HAP-1 (cell line): ENCODE data around the gene UMOD.
"Not testable (repeated sequence)": the region's sequence is repeated elsewhere in the genome, so short reads cannot be mapped to it uniquely, and the experiment has no call there.

ENCODE experiments used
- DNase-seq, 2 experiments: peaks; one replicate each; pipeline ENCODE4 v3.0.0-alpha.2; 2016 to 2020; ENCODE audit warnings: low spot score in 2 of 2
- H3K27me3 ChIP-seq: fragments of 250-450 bp; sonication (Bioruptor Pico); 2 replicates; pipeline ENCODE4 v1.5.1; 2020; ENCODE audit warnings: low read depth, mild to moderate bottlenecking, moderate library complexity
- H3K36me3 ChIP-seq: fragments of 250-450 bp; sonication (Bioruptor Pico); replicated peaks from 2 replicates; pipeline ENCODE4 v1.5.1; 2020; ENCODE audit warnings: mild to moderate bottlenecking
- H3K4me1 ChIP-seq: fragments of 250-450 bp; sonication (Bioruptor Pico); 2 replicates; pipeline ENCODE4 v1.5.1; 2020; ENCODE audit warnings: mild to moderate bottlenecking
- H3K4me3 ChIP-seq: fragments of 250-450 bp; sonication (Bioruptor Pico); 2 replicates; pipeline ENCODE4 v1.5.1; 2020; ENCODE audit warnings: mild to moderate bottlenecking, moderate library complexity
- H3K9me3 ChIP-seq: fragments of 250-450 bp; sonication (Bioruptor Pico); 2 replicates; pipeline ENCODE4 v1.5.1; 2020; ENCODE audit warnings: mild to moderate bottlenecking, moderate library complexity
- in situ Hi-C: fragments of 300-500 bp; cut with MboI; formaldehyde crosslinking; loops from 3 replicates; pipeline ENCODE4 v1.14.3; 2020; ENCODE audit warnings: low sequenced_read_pairs, inconsistent platforms, mixed read lengths

The UMOD gene

DNA sequence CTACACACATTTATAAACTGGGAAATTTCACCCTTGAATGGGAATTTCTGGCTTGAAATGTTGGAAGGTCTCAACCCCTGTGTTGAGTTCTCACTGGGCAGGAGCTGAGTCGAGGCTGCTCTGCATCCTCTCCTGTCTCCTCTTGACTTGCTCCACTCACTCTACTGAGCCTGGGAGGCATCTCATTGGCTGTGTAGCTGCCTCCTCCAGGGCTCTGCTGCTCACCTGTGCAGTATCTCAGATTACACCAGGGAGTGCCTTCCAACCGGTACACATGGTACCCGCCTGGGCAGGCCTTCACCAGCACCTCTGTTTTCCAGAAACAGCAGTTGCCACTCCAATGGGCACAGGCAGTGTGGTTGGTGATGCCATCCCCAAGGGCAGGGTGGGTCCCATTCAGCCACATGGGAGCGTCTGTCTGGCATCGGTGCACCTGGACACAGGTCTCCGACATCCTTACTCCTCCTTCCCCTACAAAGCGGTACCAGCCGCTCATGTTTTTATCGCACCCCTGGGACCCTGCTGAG lies 28.9 kb downstream of the UMOD start:
- H3K9me3 ChIP-seq: no peaks in the 10 kb centered on the region
- no peak for DNase-seq
- in situ Hi-C loops: no loop called here
- H3K36me3 ChIP-seq: no peaks in the 10 kb centered on the region
- no peaks in the 10 kb centered on the region for H3K27me3 ChIP-seq
- H3K4me3 ChIP-seq: no peak overlapping the region
- no peaks in the 10 kb centered on the region for H3K4me1 ChIP-seq

DNA sequence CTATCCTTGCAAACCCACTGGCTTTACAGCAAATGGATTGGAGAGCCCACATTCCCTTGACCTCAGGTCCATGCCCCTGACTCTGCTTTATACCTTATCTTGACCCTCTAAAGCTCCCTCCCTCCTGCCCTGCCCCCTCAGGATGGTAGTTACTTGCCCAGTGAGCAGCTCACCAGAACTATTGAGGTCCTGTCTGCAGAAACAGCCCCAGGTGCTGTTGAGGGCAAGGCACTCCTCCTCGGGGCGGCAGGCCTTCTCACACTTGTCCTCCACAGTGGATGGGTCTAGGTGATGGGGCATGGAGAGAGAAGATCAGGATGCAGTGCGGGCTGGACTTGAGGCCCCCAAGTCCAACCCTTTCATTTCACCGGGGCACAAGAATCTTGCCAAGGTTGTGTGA lies 29.8 kb downstream of the UMOD start:
- Histone ChIP-seq H3K9me3 (no peaks in the 10 kb centered on the region), H3K36me3 (no peaks in the 10 kb centered on the region), H3K4me3 (no peak overlapping the region), H3K27me3 (no peaks in the 10 kb centered on the region), H3K4me1 (no peaks in the 10 kb centered on the region)
- DNase-seq: no peak
- in situ Hi-C loops: no loop called here

DNA sequence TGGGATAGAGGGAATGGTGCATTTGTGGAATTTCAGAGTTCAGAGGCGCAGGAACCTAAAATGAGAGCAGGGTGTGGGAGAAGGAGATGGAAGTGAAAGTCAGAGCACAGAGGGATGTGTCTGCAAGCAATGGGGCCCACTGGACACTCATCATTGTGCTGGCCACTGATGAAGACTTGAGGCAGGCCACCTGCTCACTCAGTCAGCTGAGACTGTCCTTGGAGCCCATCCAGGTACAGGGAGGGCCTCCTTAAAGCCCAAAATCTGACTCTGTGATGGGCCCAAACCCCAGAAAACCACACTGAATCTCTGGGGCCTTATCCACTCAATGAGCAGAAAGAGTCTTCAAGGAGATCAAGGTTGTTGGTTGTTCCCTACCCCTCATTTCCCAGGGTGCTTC lies 30.8 kb downstream of the UMOD start:
- in situ Hi-C loops: no loop called here
- no peaks in the 10 kb centered on the region for H3K27me3 ChIP-seq
- no peak for DNase-seq

DNA sequence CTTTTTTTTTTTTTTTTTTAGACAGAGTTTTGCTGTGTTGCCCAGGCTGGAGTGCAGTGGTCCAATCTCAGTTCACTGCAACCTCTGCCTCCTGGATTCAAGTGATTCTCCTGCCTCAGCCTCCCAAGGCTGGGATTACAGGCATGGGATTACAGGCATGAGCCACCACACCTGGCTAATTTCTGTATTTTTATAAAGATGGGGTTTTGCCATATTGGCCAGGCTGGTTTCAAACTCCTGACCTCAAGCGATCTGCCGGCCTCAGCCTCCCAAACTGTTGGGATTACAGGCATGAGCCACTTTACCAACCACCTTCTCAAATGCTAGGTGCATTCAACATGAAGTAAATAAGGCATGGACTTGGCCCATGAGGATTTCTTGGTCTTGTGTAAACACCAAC lies 31.5 kb downstream of the UMOD start:
- H3K4me1 ChIP-seq, H3K4me3 ChIP-seq, H3K27me3 ChIP-seq, DNase-seq, in situ Hi-C loops, H3K9me3 ChIP-seq, H3K36me3 ChIP-seq: not testable (repeated sequence)

More for the DNA sequence above, 30.8 kb downstream of the UMOD start:
- Histone ChIP-seq H3K9me3 (no peaks in the 10 kb centered on the region), H3K4me1 (no peaks in the 10 kb centered on the region), H3K36me3 (no peaks in the 10 kb centered on the region), H3K4me3 (no peak overlapping the region)

DNA sequence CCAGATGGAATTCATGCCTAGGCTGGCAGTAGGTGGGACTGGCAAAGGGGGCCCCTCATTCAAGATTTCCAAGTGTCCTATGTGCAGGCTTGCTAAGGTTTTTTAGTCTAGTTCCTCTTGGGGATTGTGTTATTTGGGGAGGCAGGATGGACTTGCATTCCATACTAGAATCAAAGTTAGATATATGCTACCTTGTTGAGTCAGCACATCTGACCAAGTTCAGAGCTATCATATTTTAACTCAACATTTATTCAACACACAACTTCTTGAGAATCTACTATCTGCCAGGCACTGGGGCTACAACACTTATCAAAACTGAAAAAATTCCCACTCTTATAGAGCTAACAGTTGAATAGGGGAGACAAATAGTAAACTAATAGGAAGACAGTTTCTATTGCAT lies 31.9 kb downstream of the UMOD start:
- no peak overlapping the region for H3K4me3 ChIP-seq
- H3K27me3 ChIP-seq: no peaks in the 10 kb centered on the region
- in situ Hi-C loops: no loop called here
- H3K36me3 ChIP-seq: no peaks in the 10 kb centered on the region
- H3K9me3 ChIP-seq: no peaks in the 10 kb centered on the region
- H3K4me1 ChIP-seq: no peaks in the 10 kb centered on the region
- DNase-seq: no peak

DNA sequence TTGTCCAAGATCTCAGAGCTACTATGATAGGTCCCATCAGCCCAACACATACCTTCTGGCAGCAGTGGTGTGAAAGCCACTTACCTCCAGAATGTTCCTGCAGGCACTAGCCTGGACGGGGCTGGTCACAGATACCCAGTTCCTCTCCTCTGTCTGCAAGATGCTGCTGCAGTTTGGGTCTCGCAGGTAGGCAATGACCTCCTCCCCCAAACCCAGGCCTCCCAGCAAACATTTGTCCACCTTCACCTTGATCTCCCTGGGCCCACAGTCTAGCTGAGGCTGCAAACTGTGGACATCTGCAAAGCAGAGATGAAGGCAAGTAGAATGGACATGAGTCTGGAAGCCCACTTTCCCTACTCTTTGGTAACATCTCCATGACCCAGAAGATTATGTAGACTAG lies 32.3 kb downstream of the UMOD start:
- H3K27me3 ChIP-seq: no peaks in the 10 kb centered on the region
- in situ Hi-C loops: no loop called here

DNA sequence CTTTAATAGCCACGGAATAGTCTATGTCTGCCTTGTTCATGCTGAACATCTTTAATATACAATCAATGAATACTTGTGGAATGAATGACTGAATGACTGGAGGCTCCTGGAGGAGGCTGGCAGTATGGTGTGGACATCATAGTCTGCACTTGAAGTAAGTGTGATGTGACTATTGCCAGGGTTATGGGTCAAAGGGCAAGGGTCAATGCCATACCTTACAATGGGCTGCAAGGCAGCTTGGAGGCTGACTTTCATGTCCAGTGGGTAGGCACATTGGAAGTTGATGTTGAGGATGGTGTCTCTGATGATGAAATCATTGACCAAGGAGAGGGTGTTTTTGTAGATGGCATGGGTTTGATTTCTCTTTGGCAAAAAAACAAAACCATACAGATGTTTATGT lies 33.1 kb downstream of the UMOD start:
- no peaks in the 10 kb centered on the region for H3K36me3 ChIP-seq
- H3K4me3 ChIP-seq: no peak overlapping the region
- no peaks in the 10 kb centered on the region for H3K9me3 ChIP-seq
- H3K27me3 ChIP-seq: no peaks in the 10 kb centered on the region
- DNase-seq: no peak
- no peaks in the 10 kb centered on the region for H3K4me1 ChIP-seq
- in situ Hi-C loops: no loop called here

More for the DNA sequence above, 32.3 kb downstream of the UMOD start:
- Histone ChIP-seq H3K4me3 (no peak overlapping the region), H3K9me3 (no peaks in the 10 kb centered on the region), H3K4me1 (no peaks in the 10 kb centered on the region), H3K36me3 (no peaks in the 10 kb centered on the region)
- DNase-seq: no peak

DNA sequence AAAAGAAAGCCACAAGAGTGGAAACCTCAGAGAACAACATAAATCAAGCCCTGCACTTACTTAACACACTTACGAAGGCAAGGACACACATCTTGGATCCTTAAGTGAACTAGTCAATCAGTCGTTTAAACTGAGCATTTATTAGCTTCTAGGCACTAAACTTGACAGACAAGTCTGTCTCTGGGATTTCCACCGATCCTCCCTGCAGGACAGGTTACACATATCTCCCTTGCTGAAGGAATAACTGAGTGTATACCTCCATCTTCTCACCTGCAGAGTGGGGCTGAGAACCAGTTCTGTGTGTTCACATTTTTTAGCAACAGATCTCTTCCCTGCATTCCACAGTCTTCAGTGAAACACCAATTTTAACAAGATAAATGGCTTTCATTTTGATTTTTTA lies 34.1 kb downstream of the UMOD start:
- H3K4me3 ChIP-seq: no peak overlapping the region
- no peaks in the 10 kb centered on the region for H3K4me1 ChIP-seq
- in situ Hi-C loops: no loop called here
- no peaks in the 10 kb centered on the region for H3K36me3 ChIP-seq
- no peak for DNase-seq
- no peaks in the 10 kb centered on the region for H3K27me3 ChIP-seq
- no peaks in the 10 kb centered on the region for H3K9me3 ChIP-seq

DNA sequence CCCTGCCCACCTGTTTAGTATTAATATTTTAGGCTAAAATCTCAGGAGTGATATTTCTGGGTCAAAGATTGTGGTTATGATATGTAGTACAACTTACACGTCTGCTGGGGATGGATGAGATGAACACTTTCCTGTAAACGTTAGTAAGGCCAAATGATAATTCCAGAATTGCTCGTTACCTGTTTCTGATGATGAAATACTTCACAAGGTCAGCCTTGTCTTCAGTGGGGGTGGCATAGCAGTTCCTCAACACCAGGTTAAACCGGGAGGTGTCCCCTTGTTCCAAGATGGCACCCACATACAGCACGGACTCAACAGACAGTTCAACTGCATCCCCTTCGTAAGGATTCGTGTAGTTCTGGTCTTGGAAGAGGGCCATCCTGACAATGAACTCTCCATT lies 34.5 kb downstream of the UMOD start:
- Histone ChIP-seq H3K4me3 (no peak overlapping the region), H3K27me3 (no peaks in the 10 kb centered on the region), H3K9me3 (no peaks in the 10 kb centered on the region), H3K4me1 (no peaks in the 10 kb centered on the region), H3K36me3 (no peaks in the 10 kb centered on the region)
- no peak for DNase-seq
- in situ Hi-C loops: no loop called here

DNA sequence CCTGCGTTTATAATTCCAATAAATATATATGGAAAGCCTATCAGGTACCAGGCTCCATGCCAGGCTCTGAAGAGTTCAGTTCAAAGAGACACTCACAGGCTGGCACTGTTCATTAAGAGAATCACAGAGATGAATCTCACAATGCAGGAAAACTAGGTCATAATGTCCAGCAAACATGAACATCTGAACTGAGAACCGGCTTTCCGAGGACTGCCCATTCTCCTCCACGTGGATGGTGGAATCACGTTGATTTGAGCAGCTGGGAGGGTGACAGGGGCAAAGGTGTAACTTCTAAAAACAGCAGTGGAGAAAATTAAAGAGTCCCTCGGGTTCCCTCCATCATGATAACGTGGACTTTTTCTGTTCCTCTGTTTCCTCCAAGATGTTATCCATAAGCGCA lies 35.4 kb downstream of the UMOD start:
- Histone ChIP-seq H3K9me3 (no peaks in the 10 kb centered on the region), H3K36me3 (no peaks in the 10 kb centered on the region), H3K27me3 (no peaks in the 10 kb centered on the region), H3K4me1 (no peaks in the 10 kb centered on the region), H3K4me3 (no peak overlapping the region)
- no peak for DNase-seq
- in situ Hi-C loops: no loop called here

DNA sequence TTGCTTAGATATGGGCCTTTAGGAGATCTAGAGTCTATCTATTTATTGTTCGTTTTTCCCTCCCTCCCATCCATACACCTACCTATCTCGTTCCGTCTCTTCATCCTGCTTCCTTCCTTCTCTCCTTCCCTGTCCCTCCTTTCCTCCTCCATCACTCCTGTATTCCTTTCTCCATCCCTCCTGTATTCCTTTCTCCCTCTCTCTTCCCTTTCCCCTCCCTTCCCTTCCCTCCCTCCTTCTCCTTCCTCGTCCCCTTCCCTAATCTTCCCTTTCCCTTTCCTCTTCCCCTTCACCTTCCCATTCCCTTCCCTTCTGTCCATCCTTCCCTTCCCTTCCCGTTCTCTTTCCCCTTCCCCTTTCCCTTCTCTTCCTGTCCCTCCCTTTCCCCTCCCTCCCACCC lies 35.8 kb downstream of the UMOD start:
- DNase-seq: no peak
- H3K27me3 ChIP-seq: no peaks in the 10 kb centered on the region
- H3K4me3 ChIP-seq: no peak overlapping the region
- in situ Hi-C loops: no loop called here
- H3K4me1 ChIP-seq: no peaks in the 10 kb centered on the region
- H3K36me3 ChIP-seq: no peaks in the 10 kb centered on the region
- no peaks in the 10 kb centered on the region for H3K9me3 ChIP-seq

DNA sequence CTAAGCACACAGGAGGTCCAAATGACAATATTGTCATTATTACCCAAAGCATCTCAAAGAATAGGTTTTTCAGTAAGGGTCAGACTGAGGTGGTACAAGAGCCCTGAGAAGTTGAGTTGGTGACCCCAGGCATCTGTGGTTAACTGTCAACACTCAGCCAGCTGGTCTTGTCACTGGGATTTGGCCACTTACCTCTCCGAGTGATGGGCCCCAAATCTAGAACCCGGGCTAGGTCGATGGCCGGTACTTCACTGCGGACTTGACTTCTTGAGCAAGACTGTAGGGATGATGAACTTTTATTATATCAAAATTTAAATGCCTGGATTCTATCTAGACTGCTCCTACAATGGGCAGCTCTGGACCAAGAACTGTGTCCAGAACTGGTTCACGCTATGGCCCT lies 36.8 kb downstream of the UMOD start:
- DNase-seq: no peak
- no peak overlapping the region for H3K4me3 ChIP-seq
- in situ Hi-C loops: no loop called here

DNA sequence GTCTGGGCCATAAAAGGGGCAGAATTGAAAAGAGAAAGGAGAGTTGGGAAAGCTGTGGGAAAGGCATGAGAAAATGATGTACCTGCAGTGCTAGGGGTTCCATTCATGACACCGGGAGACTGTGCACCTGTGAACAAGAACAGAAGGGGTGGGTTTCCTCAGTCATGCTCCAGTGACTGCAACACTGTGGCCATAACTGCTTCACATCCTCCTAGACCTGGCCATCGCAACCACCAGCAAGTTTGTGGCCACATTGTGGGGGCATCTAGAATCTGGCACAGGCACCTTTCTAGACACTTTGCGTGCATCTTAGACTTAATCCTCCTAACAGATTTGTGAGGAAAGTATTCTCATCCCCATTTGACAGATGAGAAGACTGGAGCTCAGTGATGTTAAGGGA lies 37.9 kb downstream of the UMOD start:
- DNase-seq: no peak
- in situ Hi-C loops: no loop called here
- H3K4me1 ChIP-seq: no peaks in the 10 kb centered on the region

More for the DNA sequence above, 36.8 kb downstream of the UMOD start:
- H3K27me3 ChIP-seq: no peaks in the 10 kb centered on the region
- H3K36me3 ChIP-seq: no peaks in the 10 kb centered on the region
- no peaks in the 10 kb centered on the region for H3K9me3 ChIP-seq
- no peaks in the 10 kb centered on the region for H3K4me1 ChIP-seq

DNA sequence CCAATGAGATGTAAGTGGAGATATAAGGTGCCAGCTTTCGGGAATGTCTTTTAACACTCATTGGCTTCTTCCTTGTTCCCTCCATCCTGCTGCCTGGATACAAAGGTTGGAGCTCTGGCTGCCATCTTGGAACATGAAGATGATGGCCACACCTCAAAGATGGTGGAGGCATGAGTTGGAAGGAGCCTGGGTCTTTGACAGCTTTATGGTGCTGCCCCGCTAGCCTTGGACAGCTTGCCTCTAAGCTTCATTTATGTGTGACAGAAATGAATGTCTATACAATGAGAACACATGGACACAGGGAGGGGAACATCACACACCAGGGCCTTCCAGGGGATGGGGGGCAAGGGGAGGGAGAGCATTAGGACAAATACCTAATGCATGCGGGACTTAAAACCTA lies 38.8 kb downstream of the UMOD start:
- Histone ChIP-seq H3K4me3 (no peak overlapping the region), H3K9me3 (no peaks in the 10 kb centered on the region), H3K36me3 (no peaks in the 10 kb centered on the region), H3K27me3 (no peaks in the 10 kb centered on the region), H3K4me1 (no peaks in the 10 kb centered on the region)
- in situ Hi-C loops: no loop called here
- no peak for DNase-seq

More for the DNA sequence above, 37.9 kb downstream of the UMOD start:
- Histone ChIP-seq H3K9me3 (no peaks in the 10 kb centered on the region), H3K36me3 (no peaks in the 10 kb centered on the region), H3K27me3 (no peaks in the 10 kb centered on the region), H3K4me3 (no peak overlapping the region)

DNA sequence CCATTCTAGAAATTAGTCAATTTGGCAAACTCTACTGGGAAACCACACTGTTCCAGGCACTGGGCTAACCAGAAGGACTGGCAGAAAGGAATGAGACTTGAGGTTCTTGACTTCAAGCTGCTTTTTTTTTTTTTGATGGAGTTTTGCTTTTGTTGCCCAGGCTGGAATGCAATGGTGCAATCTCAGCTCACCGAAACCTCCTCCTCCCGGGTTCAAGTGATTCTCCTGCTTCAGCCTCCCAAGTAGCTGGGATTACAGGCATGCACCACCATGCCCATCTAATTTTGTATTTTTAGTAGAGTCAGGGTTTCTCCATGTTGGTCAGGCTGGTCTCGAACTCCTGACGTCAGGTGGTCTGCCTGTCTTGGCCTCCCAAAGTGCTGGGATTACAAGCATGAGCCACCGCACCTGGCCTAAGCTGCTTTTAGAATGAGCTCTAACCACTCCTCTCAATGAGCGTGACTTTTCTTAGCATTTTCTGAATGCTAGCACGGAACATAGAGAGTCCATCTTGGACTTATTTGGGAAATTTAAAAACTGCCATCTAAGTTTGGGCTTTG lies 39.9 kb downstream of the UMOD start:
- DNase-seq, in situ Hi-C loops, H3K4me3 ChIP-seq, H3K36me3 ChIP-seq, H3K27me3 ChIP-seq, H3K9me3 ChIP-seq, H3K4me1 ChIP-seq: not testable (repeated sequence)
